ENCODE data around the gene TAS1R1. TPM values are rescaled to one million over a fixed set of nuclear protein-coding genes. Genes with fewer than 3 reads are reported as not detected.

Gene TAS1R1
- total RNA-seq, 1 donor from 2014 or later, result 2.2 TPM

- no peak for DNase-seq
These were observed 19.0 kb downstream of the TAS1R1 start for GRCh38 chr1:6574025-6574620.

GRCh38 chr1:6574818-6575217 is 19.7 kb downstream of the TAS1R1 start:
- no peak for DNase-seq

- no peak for DNase-seq
These were observed 22.9 kb downstream of the TAS1R1 start for GRCh38 chr1:6577831-6578525.

GRCh38 chr1:6578624-6579373 is 23.7 kb downstream of the TAS1R1 start:
- no peak for DNase-seq

GRCh38 chr1:6579374-6580118 is 24.4 kb downstream of the TAS1R1 start, which contains the start of gene ZBTB48:
Gene ZBTB48, plus strand, starts transcription at chr1:6579994. Its CDS starts 616 bp downstream, at chr1:6580610.
- peak; percentile 100 for DNase-seq

GRCh38 chr1:6580119-6580592 is 25.0 kb downstream of the TAS1R1 start:
- DNase-seq, result no peak

- no peak for DNase-seq
These were observed 25.7 kb downstream of the TAS1R1 start for GRCh38 chr1:6580593-6581409.

GRCh38 chr1:6581561-6582305 is 26.6 kb downstream of the TAS1R1 start:
- no peak for DNase-seq

GRCh38 chr1:6582370-6582769 is 27.3 kb downstream of the TAS1R1 start:
- DNase-seq, result no peak

- no peak for DNase-seq
These were observed 29.3 kb downstream of the TAS1R1 start for GRCh38 chr1:6584126-6585080.

GRCh38 chr1:6585081-6585722 is 30.1 kb downstream of the TAS1R1 start:
- no peak for DNase-seq

- DNase-seq, result no peak
These were observed 30.7 kb downstream of the TAS1R1 start for GRCh38 chr1:6585841-6586240.

GRCh38 chr1:6586404-6586816 is 31.3 kb downstream of the TAS1R1 start:
- DNase-seq, result no peak

- DNase-seq, result peak; percentile 86
These were observed 32.3 kb downstream of the TAS1R1 start for GRCh38 chr1:6587261-6588005.

- no peak for DNase-seq
These were observed 33.2 kb downstream of the TAS1R1 start for GRCh38 chr1:6588128-6588892.

GRCh38 chr1:6588893-6589520 is 33.9 kb downstream of the TAS1R1 start:
- no peak for DNase-seq

- no peak for DNase-seq
These were observed 34.9 kb downstream of the TAS1R1 start for GRCh38 chr1:6590046-6590445.

Measured in tongue (tissue), 2 donors.